A549 (cell line): ENCODE data around the gene NDC80. TPM values are rescaled to one million over a fixed set of nuclear protein-coding genes. Genes with fewer than 3 reads are reported as not detected.

Experiments used
- ATAC-seq, 2 experiments: fragments of 200-7000 bp in 1 of 2; fragments of >200 bp in 1 of 2; cut with Nextera tagmentation in 1 of 2; cut with Tn5 transposase in 1 of 2; 3 replicates each; pipeline versions ENCODE4 v1.8.0 to v1.9.1; 2018 to 2020; ENCODE audit warnings: mild to moderate bottlenecking in 1 of 2, moderate library complexity in 1 of 2
- CTCF ChIA-PET: fragments of 300-600 bp; sonication (Branson Sonifier 250); formaldehyde crosslinking; extraction: SDS; loops from one replicate; lab custom pipeline; 2021; ENCODE audit warnings: antibody characterized with exemption, inconsistent platforms; lab: Yijun Ruan, JAX
- POLR2A ChIA-PET: fragments of 350-600 bp; formaldehyde crosslinking; extraction: SDS; loops from one replicate; lab custom pipeline; 2021; ENCODE audit warnings: antibody characterized with exemption, inconsistent platforms; lab: Yijun Ruan, JAX
- DNase-seq, 2 experiments: peaks; one replicate each; pipeline versions ENCODE4 v3.0.0 to v3.0.0-alpha.2; 2011 to 2016; ENCODE audit warnings: low read depth in 1 of 2, low spot score in 1 of 2
- FAIRE-seq: peaks from 2 replicates; lab custom pipeline; 2011; peaks lifted over from hg19 to GRCh38; lab: Jason Lieb, UNC
- H3K27ac ChIP-seq, 2 experiments: fragments of >200 bp; sonication (Bioruptor Twin); formaldehyde crosslinking; 3 replicates each; pipeline ENCODE4 v1.5.1; 2016 to 2017
- H3K4me1 ChIP-seq: fragments of >200 bp; sonication (Bioruptor Twin); formaldehyde crosslinking; 3 replicates; pipeline ENCODE4 v1.6.1; 2016
- H3K4me2 ChIP-seq: fragments of >200 bp; sonication (Bioruptor Twin); formaldehyde crosslinking; 3 replicates; pipeline ENCODE4 v1.6.1; 2016
- H3K4me3 ChIP-seq: fragments of >200 bp; sonication (Bioruptor Twin); formaldehyde crosslinking; 3 replicates; pipeline ENCODE4 v1.5.1; 2016
- H3K9me3 ChIP-seq: fragments of >200 bp; sonication (Bioruptor Twin); formaldehyde crosslinking; 3 replicates; pipeline ENCODE4 v1.6.1; 2016
- CBX8 ChIP-seq: fragments of 200-600 bp; sonication (generic); IDR thresholded peaks from 2 replicates; pipeline ENCODE4 v1.6.1; 2016
- CHD2 ChIP-seq: fragments of 150-350 bp; IDR thresholded peaks from 2 replicates; pipeline ENCODE4 v1.6.1; 2014; ENCODE audit warnings: low read length; ENCODE audit not compliant: partially characterized antibody
- CHD4 ChIP-seq: fragments of 200-600 bp; sonication (generic); IDR thresholded peaks from 2 replicates; pipeline ENCODE4 v1.6.1; 2016; ENCODE audit warnings: antibody characterized with exemption, mild to moderate bottlenecking, borderline replicate concordance
- EHF ChIP-seq: fragments of 250-450 bp; sonication (Bioruptor Pico); IDR thresholded peaks from 2 replicates; pipeline ENCODE4 v1.5.0; 2020; ENCODE audit warnings: mild to moderate bottlenecking
- EP300 ChIP-seq, 2 experiments: fragments of >200 bp; sonication (Bioruptor Twin); formaldehyde crosslinking; IDR thresholded peaks; 2 replicates in 1 of 2; 3 replicates in 1 of 2; pipeline ENCODE4 v1.6.1; 2016 to 2017
- ESRRA ChIP-seq: fragments of 150-350 bp; IDR thresholded peaks from 2 replicates; pipeline ENCODE4 v1.6.1; 2014; ENCODE audit warnings: mild to moderate bottlenecking, low read length, borderline replicate concordance
- FOSB ChIP-seq: fragments of 250-450 bp; sonication (Bioruptor Pico); IDR thresholded peaks from 2 replicates; pipeline ENCODE4 v1.5.0; 2020; ENCODE audit warnings: mild to moderate bottlenecking, moderate library complexity
- HDAC2 ChIP-seq: fragments of 200-600 bp; sonication (generic); IDR thresholded peaks from 2 replicates; pipeline ENCODE4 v1.6.1; 2016
- HOXB13 ChIP-seq: fragments of 250-450 bp; sonication (Bioruptor Pico); IDR thresholded peaks from 2 replicates; pipeline ENCODE4 v1.5.0; 2020; ENCODE audit warnings: low read depth, mild to moderate bottlenecking, moderate library complexity
- JUN ChIP-seq, 2 experiments: fragments of >200 bp; sonication (Bioruptor Twin); formaldehyde crosslinking; IDR thresholded peaks; 2 replicates in 1 of 2; 3 replicates in 1 of 2; pipeline ENCODE4 v1.6.1; 2016 to 2017
- POLR2A ChIP-seq: IDR thresholded peaks from 2 replicates; pipeline ENCODE4 v1.6.1; 2012; ENCODE audit warnings: mild to moderate bottlenecking, low read length
- RCOR1 ChIP-seq: fragments of 150-350 bp; IDR thresholded peaks from 2 replicates; pipeline ENCODE4 v1.6.1; 2014; ENCODE audit warnings: antibody characterized with exemption, low read length, low read depth
- SMC3 ChIP-seq: fragments of >200 bp; sonication (Bioruptor Twin); formaldehyde crosslinking; IDR thresholded peaks from 3 replicates; pipeline ENCODE4 v1.6.1; 2018; ENCODE audit warnings: inconsistent platforms
- SREBF2 ChIP-seq: fragments of 450-650 bp; IDR thresholded peaks from 2 replicates; pipeline ENCODE4 v1.6.1; 2014; ENCODE audit warnings: mild to moderate bottlenecking, moderate library complexity
- TFCP2L1 ChIP-seq: fragments of 250-450 bp; sonication (Bioruptor Pico); IDR thresholded peaks from 2 replicates; pipeline ENCODE4 v1.5.0; 2021; ENCODE audit warnings: mild to moderate bottlenecking
- ZC3H11A ChIP-seq: fragments of 450-650 bp; IDR thresholded peaks from 2 replicates; pipeline ENCODE4 v1.6.1; 2014; ENCODE audit warnings: antibody characterized with exemption, mild to moderate bottlenecking
- ZSCAN20 ChIP-seq: fragments of 250-450 bp; sonication (Bioruptor Pico); IDR thresholded peaks from 2 replicates; pipeline ENCODE4 v1.8.0; 2022; ENCODE audit warnings: mild to moderate bottlenecking, moderate library complexity
- WGBS: methylation state at CpG from one replicate; pipeline ENCODE4 v1.1.6; 2017; ENCODE audit errors: missing lambda C conversion rate; 5-methylcytosine and 5-hydroxymethylcytosine counted together
- polyA plus RNA-seq, 4 experiments: library from polyadenylated mRNA; depleted of rRNA in 3 of 4; stranded (reverse); fragments of >200 nt; fragmentation: RNase III in 1 of 4; extraction: RNeasy Plus Mini Kit Qiagen cat#74134 plus additional on column Dnase treatment in 1 of 4; gene quantifications; 2 replicates in 3 of 4; 3 replicates in 1 of 4; pipeline ENCODE4 v1.2.3, GENCODE V29; 2011 to 2017
- TF ChIP-seq, protein P1 (sequence below): IDR thresholded peaks from 2 replicates; pipeline ENCODE4 v1.6.1; 2012
- TF ChIP-seq, protein P2 (sequence below): fragments of >200 bp; sonication (Bioruptor Twin); formaldehyde crosslinking; IDR thresholded peaks from 3 replicates; pipeline ENCODE4 v1.5.1; 2016
- TF ChIP-seq, protein P3 (sequence below): IDR thresholded peaks from 2 replicates; pipeline ENCODE4 v1.6.1; 2012
- TF ChIP-seq, protein P4 (sequence below): fragments of >200 bp; sonication (Bioruptor Twin); formaldehyde crosslinking; IDR thresholded peaks from 3 replicates; pipeline ENCODE4 v1.6.1; 2016
- TF ChIP-seq, protein P5 (sequence below): fragments of 250-450 bp; sonication (Bioruptor Pico); IDR thresholded peaks from 2 replicates; pipeline ENCODE4 v1.5.0; 2020; ENCODE audit warnings: low read depth, mild to moderate bottlenecking, moderate library complexity
- TF ChIP-seq, protein P6 (sequence below): fragments of >200 bp; sonication (Bioruptor Twin); formaldehyde crosslinking; IDR thresholded peaks from 2 replicates; pipeline ENCODE4 v1.6.1; 2016

The NDC80 gene
- polyA plus RNA-seq, 2 of the 4 experiments (the other 2 are of a cell fraction) = 11.1 to 20.2 TPM

DNA sequence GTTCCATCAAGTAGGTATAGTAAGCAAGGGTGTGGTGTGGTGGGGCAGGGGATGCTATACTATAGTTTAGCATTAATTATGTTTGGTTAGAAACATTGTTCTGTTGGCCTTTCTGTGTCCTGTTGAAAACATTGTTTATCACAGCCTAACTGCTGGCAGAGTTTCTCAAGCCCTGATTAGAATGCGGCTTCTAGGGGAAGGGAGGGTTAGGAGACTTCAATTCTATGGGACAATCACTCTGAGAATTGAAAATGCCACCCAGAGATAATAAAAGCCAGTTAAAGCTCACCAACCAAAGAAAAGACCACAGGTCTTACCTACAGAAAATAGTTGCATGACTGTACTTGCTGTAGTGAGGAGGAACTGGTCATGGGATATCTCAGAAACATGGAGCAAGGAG lies 64.2 kb downstream of the NDC80 start:
- 73% methylated on average over 1 of the region's 1 CpG for WGBS
- Histone ChIP-seq H3K9me3 (no peaks in the 10 kb centered on the region), H3K4me3 (no peak overlapping the region), H3K27ac (no peak overlapping the region), H3K4me1 (no peaks in the 10 kb centered on the region), H3K4me2 (no peak overlapping the region)
- FAIRE-seq = no peak
- POLR2A ChIA-PET = no interaction called here
- ATAC-seq = no peak
- TF ChIP-seq, protein P1, sequence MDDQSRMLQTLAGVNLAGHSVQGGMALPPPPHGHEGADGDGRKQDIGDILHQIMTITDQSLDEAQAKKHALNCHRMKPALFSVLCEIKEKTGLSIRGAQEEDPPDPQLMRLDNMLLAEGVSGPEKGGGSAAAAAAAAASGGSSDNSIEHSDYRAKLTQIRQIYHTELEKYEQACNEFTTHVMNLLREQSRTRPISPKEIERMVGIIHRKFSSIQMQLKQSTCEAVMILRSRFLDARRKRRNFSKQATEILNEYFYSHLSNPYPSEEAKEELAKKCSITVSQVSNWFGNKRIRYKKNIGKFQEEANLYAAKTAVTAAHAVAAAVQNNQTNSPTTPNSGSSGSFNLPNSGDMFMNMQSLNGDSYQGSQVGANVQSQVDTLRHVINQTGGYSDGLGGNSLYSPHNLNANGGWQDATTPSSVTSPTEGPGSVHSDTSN = no peak
- no peak for TF ChIP-seq TFCP2L1 (CRISPR knock-in tag)
- no peak for TF ChIP-seq SMC3
- TF ChIP-seq CHD4 = no peak
- TF ChIP-seq, protein P2, sequence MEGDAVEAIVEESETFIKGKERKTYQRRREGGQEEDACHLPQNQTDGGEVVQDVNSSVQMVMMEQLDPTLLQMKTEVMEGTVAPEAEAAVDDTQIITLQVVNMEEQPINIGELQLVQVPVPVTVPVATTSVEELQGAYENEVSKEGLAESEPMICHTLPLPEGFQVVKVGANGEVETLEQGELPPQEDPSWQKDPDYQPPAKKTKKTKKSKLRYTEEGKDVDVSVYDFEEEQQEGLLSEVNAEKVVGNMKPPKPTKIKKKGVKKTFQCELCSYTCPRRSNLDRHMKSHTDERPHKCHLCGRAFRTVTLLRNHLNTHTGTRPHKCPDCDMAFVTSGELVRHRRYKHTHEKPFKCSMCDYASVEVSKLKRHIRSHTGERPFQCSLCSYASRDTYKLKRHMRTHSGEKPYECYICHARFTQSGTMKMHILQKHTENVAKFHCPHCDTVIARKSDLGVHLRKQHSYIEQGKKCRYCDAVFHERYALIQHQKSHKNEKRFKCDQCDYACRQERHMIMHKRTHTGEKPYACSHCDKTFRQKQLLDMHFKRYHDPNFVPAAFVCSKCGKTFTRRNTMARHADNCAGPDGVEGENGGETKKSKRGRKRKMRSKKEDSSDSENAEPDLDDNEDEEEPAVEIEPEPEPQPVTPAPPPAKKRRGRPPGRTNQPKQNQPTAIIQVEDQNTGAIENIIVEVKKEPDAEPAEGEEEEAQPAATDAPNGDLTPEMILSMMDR = no peak
- TF ChIP-seq HDAC2 = no peak
- no peak for TF ChIP-seq POLR2A
- CTCF ChIA-PET = no interaction called here
- DNase-seq = no peak

DNA sequence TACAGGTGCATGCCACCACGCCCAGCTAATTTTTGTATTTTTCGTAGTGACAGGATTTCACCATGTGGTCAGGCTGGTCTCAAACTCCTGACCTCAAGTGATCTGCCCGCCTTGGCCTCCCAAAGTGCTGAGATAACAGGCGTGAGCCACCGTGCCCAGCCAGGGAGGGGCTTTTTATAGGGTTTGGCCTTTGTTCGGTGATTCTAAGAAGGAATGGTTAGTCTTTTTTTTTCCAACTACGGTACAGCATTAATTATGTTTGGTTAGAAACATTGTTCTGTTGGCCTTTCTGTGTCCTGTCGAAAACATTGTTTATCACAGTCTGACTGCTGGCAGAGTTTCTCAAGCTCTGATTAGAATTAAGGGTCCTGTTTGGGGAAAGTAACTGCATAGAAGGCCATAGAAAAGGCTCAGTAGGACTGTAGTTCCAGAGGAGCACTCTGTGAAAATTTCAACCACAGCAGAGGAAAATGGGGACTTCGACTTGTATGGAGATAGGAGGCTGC lies 64.8 kb downstream of the NDC80 start:
- Histone ChIP-seq H3K4me2 (no peak overlapping the region), H3K4me3 (no peak overlapping the region), H3K27ac (no peak overlapping the region), H3K9me3 (no peaks in the 10 kb centered on the region), H3K4me1 (no peaks in the 10 kb centered on the region)
- TF ChIP-seq EHF (CRISPR knock-in tag) = no peak
- no peak for TF ChIP-seq SREBF2
- TF ChIP-seq ESRRA = no peak
- TF ChIP-seq, protein P2 = no peak
- no peak for TF ChIP-seq FOSB
- no peak for TF ChIP-seq EP300 (IDR thresholded peaks at IDR 0.05)
- TF ChIP-seq ZSCAN20 = no peak
- TF ChIP-seq CHD2 = no peak
- TF ChIP-seq, protein P3, sequence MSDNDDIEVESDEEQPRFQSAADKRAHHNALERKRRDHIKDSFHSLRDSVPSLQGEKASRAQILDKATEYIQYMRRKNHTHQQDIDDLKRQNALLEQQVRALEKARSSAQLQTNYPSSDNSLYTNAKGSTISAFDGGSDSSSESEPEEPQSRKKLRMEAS = no peak
- TF ChIP-seq, protein P4, sequence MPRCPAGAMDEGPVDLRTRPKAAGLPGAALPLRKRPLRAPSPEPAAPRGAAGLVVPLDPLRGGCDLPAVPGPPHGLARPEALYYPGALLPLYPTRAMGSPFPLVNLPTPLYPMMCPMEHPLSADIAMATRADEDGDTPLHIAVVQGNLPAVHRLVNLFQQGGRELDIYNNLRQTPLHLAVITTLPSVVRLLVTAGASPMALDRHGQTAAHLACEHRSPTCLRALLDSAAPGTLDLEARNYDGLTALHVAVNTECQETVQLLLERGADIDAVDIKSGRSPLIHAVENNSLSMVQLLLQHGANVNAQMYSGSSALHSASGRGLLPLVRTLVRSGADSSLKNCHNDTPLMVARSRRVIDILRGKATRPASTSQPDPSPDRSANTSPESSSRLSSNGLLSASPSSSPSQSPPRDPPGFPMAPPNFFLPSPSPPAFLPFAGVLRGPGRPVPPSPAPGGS = no peak
- no peak for TF ChIP-seq HOXB13 (CRISPR knock-in tag)
- TF ChIP-seq, protein P5, sequence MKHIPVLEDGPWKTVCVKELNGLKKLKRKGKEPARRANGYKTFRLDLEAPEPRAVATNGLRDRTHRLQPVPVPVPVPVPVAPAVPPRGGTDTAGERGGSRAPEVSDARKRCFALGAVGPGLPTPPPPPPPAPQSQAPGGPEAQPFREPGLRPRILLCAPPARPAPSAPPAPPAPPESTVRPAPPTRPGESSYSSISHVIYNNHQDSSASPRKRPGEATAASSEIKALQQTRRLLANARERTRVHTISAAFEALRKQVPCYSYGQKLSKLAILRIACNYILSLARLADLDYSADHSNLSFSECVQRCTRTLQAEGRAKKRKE (CRISPR knock-in tag) = no peak
- no peak for TF ChIP-seq JUN (IDR thresholded peaks at IDR 0.05)
- no peak for TF ChIP-seq CBX8
- TF ChIP-seq ZC3H11A = no peak
- TF ChIP-seq HDAC2 = no peak
- TF ChIP-seq, protein P6, sequence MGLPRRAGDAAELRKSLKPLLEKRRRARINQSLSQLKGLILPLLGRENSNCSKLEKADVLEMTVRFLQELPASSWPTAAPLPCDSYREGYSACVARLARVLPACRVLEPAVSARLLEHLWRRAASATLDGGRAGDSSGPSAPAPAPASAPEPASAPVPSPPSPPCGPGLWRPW = no peak
- TF ChIP-seq TFCP2L1 (CRISPR knock-in tag) = no peak
- no peak for TF ChIP-seq RCOR1
- FAIRE-seq (no peak), DNase-seq (no peak), ATAC-seq (no peak)
- 70% methylated on average over 9 of the region's 9 CpGs for WGBS
- ChIA-PET CTCF (no interaction called here), POLR2A (no interaction called here)
